Stimulated activated CD8-positive, alpha-beta memory T cell treated with anti-CD3 and anti-CD28 coated beads, Interleukin-7, amount 100 ng/mL, for 1 hour (primary cell): ENCODE data around the gene PRPF6.

Source experiments
- DNase-seq, 2 donors: peaks; one replicate each; pipeline ENCODE4 v3.0.0-alpha.2; 2020; ENCODE audit warnings: low read depth in 2 of 2

PRPF6 gene

DNA sequence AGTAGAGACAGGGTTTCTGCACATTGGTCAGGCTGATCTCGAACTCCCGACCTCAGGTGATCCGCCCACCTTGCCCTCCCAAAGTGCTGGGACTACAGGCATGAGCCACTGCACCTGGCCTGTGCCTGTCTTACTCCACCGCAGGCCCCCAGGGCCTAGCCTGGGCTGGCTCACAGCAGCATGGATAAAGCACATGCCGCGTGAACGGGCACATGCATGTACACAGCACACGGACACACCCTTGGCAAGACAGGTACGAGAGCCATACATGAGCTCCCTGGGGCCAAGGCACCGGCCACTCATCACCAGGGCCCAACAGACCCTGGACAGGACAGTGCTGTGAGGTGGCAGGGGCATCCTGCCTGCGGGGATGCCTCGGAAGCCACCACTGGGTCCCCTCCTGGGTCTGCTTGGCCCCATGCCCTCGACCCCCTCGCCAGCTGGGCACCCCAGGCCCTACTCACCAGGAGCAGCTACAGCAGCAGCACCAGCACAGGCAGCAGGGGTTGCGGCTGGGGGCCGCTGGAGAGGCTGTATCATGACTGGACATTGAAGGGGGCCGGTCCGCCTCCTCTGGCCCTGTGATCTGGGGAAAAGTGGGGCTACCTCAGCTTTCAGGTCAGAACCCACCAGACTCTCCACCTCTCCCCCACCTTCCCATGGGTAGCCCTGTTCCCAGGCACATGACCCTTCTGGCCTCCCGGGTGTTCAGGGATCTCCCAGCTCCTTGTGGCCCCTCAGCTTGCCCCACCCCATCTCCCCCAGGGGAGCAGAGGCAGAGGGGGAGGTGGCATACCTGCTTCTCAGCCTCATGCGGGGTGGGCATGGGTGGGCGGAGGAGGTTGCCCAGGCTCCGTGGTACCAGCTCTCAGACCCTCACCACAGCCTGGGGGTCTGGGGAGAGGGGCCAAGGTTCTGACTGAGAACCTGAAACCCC is 95.4 kb downstream of the PRPF6 start:
- no peak for DNase-seq

DNA sequence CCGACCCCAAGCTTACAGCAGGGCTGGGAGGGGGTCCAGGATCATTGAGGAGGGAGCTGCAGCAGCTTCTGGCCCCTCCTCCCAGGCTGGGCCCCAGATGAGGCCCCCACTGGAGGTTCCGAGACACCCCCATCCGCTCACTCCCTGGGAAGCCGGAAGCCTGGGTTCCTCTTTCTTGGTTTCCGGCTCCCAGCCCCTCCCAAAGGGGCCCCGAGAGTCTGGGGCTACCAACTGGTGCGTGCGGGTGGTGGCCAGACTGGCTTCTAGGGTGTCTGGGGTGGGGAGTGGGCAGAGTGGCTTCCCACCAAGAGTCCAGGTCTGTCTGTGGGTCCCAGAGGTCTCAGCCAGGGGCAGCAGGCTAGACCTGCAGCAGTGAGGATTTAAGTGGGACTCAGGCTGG is 96.2 kb downstream of the PRPF6 start:
- no peak for DNase-seq

DNA sequence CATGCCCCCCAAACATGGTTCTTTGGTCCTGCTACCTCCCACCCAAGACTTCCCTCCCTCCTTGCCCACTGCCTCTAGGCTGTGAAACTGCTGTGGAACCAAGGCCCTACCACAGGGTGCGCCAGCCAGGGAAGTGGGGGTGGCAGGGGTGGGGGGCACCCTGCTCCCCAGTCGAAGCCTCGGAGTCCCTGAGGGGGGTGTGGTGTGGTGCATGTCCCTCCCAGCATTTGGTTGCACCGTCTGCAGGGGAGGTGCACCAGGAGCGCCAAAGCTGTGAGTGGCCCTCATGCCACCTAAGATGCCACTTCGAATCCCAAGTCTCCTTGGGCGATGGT is 96.6 kb downstream of the PRPF6 start:
- DNase-seq, result no peak

DNA sequence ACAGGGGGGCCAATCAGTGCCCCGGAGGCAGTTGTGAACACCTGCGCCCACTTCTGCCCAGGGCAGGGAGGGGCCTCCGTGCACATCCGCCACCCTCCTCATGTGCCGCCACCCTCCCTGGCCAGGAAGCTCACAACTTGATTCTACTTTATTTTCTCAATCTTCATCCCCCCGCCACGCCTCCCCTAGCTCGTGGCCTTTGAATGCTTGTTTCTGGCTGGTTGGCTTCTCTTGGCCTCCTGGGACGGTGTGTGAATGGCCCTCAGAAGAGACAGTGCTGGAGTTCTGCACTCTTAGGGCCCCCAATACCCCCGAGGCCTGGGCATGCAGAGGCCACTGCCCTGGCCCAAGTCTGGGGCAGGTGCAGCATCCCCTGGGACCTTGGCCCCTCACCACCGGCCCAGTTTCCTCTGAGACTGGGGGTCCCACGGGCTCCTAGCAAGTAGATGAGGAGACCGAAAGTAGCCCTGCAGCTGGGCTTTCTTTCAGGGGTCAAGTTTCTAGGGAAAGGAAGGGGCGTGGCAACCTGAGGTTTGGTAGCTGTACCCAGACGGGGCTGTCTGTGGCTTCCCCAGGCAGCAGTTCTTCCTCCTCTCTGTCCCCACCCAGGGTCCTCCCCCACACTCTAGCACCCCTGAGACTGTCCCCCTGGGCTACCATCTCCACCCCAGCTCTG is 97.1 kb downstream of the PRPF6 start:
- peak; percentile 21 to 31 for DNase-seq

DNA sequence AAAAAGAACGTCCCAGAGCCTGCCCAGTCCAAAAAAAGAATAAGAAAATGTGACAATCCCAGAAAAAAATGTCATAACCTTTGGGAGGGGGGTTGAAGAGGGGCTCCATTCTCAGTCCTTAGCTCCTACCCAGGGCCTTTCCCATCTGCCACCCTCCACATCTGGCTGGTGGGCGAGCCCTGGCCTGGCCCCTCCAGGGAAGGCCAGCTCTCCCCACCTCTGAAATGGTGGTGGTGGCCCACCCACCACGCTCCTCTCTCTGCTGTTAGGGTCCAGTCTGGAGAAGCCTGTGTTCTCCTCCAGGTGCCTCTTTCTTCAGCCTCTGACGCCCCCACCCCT is 98.0 kb downstream of the PRPF6 start:
- no peak for DNase-seq

DNA sequence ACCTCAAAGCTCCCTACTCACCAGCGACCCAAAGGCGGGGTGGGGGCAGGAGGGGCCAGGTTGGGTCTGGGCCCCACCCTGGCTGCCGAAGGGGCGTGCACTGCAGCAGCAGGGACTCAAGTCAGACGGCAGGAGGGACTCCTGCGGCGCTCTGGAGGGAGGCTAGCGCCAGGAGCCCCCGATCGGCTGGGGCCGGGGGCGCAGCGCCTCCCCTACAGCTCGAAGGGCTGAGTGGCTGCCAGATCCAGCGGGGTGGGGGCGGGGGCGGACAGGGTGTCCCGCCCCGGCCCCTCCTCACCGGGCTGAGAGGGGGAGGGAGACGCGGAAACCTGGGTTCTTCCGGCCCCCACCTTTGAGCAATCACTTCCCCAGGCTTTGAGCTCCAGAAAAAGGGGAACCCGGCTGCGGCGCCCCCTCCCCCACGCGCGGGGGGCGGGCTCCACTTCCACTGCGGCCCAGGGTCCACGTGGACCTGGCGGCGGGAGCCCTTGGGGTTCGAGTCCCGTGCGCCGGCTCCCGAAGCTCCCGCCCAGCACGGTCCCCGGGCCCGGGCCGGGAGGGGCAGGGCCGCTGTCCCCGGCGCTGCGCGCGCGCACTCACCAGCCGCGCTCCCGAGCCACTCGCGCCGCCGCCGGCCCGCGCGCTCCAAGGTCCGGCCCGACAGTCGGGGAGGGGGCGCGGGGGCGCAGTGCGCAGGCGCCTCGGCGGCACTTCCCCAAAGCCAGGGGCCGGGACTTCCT is 98.5 kb downstream of the PRPF6 start, which contains the start of gene RGS19:
TSS of gene RGS19 (minus strand) at position 246 of the 740 bp plus-strand sequence. CDS start 2,632 bp downstream, outside the sequence.
- peak; percentile 34 to 44 for DNase-seq

DNA sequence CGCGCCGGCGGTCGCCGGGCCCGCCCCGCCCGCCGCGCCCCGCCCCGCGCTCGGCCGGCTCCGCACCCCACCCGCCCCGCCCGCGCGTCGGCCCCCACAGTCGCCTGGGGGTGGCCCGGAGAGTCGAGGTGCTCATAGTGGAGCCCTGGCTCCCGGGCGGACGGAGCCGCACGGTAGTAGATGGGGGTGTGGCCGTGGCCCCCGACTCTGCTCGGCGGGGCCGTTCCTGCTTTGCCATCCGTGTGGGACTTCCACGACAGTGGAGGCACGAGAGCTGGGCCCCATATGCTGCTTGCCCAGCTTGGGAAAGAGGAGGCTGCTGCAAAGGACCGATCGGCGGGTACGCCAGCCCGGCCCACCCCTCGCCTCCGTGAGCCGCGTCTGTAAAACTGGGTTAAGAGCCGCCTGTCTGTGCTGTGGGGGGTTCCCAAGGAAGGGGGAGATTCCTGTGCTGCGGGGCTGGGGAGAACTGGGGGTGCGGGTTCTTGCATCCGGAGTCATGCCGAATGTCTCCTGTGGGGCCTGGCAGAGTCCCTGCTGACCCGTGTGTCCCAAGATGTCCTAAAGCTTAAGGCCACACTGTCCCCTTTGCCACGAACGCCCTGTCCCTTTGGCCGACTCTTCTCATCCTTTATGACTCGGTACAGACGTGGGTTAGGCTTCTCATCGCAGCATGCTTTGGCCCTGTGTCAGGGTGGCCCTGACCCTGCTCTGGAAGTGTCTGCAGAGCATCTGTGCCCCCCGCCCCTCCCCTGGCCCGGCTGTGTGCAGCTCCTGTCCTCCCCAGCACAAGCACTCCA is 99.3 kb downstream of the PRPF6 start, which contains the start of gene OPRL1:
TSS of gene OPRL1 (plus strand) at position 70 of the 800 bp plus-strand sequence. CDS start 12,639 bp downstream, outside the sequence.
- DNase-seq, result peak in 1 of 2 donors; percentile 19

DNA sequence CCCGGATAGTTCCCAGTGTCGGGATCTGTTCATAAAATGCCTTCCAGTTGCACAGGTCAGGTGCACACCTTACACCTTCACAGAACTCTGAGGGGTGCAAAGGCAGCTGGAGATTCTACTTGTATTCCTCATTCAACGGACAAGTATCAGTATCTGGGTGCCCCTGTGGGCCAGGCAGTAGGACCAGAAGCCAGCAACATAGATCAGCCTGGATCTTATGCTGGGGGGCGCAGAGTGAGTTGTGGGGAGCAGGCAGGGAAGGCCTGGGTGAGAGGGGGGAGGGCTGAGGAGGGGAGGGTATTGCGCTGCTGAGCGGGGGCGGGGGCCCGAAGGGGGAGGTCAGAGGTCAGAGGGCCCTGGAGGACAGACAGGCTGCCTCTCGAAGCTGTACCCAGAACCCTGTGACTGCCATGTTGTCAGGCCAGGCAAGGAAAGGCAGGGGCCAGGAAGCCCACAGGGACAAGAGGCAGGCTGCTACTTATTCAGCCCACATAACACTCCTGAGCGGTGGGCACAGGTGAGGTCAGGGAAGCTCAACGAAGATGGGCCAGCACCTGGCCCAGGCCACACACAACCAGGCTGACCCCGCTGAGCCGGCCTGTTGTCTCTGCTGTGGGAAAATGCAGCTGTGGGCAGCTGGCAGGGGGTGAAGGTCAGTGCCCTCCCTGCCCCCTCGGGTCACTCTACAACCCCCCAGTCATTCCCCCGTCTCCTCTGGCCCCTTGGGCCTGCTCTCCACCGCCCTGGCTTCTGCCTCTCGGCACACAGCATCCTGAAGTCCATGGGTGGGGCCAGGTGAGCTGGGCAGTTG is 100.1 kb downstream of the PRPF6 start:
- no peak for DNase-seq

DNA sequence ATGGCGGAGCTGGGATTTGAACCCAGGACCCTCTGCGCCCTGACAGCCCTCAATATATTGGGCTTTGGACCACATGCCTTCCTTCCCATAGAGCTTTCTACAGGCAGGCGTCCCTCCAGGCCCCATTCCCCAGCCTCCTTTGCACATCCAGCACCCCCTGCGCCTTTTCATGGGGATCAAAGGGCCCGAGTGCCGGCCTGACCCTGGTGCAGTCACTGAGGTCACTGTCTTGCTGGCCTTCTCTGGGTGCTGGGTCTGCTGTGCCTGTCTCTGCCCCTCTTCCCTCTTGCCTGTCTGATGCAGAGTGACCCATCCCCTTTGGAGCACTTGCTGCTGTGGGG is 100.7 kb downstream of the PRPF6 start:
- no peak for DNase-seq

DNA sequence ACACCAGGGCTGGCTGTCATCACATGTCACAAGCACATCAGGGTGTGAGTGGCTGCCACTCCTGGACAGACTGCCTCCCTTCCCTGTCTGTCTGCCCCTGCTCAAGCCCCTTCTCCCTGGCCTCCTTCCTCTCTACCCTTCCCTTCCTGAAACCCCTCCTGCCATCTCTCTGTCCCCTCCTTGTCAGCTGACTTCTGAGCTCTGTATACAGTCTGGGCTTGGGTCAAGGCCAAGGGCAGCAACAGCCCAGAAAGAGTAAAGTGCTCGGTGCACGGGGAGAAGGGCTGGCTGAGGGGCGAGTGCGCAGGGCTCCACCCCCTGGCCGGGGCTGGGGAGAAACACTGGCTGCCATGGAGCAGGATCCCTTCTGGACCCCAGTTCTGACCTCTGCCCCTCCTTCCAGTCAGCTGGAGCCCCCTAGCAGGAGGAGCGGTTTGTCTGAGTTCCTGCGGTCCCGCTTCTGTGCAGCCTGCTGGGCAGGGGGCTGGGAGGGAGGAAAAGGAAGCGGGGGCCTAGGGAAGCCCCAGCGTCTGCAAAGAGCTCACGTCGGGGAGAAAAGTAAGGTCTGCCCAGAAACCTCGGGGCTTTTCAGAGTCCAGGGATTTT is 101.3 kb downstream of the PRPF6 start:
- DNase-seq, result no peak
